Measurements from ENCODE around the gene SEC24B. TPM values are rescaled to one million over a fixed set of nuclear protein-coding genes. Genes with fewer than 3 reads are reported as not detected.
"Not testable (repeated sequence)": the region's sequence is repeated elsewhere in the genome, so short reads cannot be mapped to it uniquely, and the experiment has no call there.

The SEC24B gene
- total RNA-seq, 2 donors from 2014 or later: 29.5 to 29.9 TPM

- Mint-ChIP-seq H3K27me3 (no peaks in the 10 kb centered on the region), H3K36me3 (peaks cover 6% of the 10 kb centered on the region), H3K27ac (peak overlapping the region in 1 of 2 donors; percentile 23), H3K9me3 (no peaks in the 10 kb centered on the region), H3K4me3 (no peak overlapping the region), H3K4me1 (ENCODE audit: low read depth in 2 of 2) (peaks cover 52 to 57% of the 10 kb centered on the region in 2 donors)
- DNase-seq (ENCODE audit: low spot score) (no peak), ATAC-seq (no peak)
Measured at GRCh38 chr4:109441862-109442458, 8.3 kb downstream of the SEC24B start.

DNA sequence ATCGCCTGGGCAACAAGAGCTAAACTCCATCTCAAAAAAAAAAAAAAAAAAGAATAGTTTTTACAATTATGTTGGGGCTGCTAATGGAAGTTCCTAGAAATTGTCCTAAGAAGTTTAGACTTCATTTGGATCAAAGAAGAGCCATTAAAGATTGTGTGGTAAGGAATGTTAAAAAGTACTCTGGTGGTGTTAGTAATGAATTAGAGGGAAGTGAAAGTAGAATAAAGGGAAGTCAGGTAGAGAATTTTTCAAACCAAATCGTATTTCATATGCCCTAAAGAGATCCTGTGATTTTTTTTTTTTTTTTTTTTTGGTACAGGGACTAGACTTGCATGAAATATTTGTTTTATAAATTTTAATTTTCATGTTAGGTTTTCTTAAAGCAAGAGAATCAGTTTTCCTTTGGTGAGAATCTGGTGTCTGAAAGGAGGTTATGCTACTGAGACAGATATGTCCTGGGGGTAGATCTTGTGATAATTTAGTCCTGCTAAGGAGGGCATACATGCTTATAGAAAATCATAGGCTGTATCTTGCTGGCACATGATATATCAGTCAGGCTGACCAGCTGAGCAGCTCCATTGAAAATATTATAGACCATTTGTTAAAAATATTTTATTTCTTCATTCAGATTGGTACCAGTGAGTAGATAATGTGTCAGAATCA, 10.7 kb downstream of the SEC24B start:
- Mint-ChIP-seq H3K27me3 (no peaks in the 10 kb centered on the region), H3K9me3 (no peaks in the 10 kb centered on the region), H3K36me3 (peaks cover 6% of the 10 kb centered on the region), H3K4me3 (no peak overlapping the region), H3K27ac (no peak overlapping the region), H3K4me1 (ENCODE audit: low read depth in 2 of 2) (peaks cover 48 to 55% of the 10 kb centered on the region in 2 donors)
- ATAC-seq: no peak
- DNase-seq (ENCODE audit: low spot score): no peak

GRCh38 chr4:109447278-109447677, 13.7 kb downstream of the SEC24B start:
- DNase-seq (ENCODE audit: low spot score) (no peak), ATAC-seq (no peak)
- Mint-ChIP-seq H3K4me1 (ENCODE audit: low read depth in 2 of 2) (peaks cover 35 to 36% of the 10 kb centered on the region in 2 donors), H3K27me3 (no peaks in the 10 kb centered on the region), H3K9me3 (no peaks in the 10 kb centered on the region), H3K4me3 (no peak overlapping the region), H3K27ac (no peak overlapping the region), H3K36me3 (peaks cover 11% of the 10 kb centered on the region)

- no peak overlapping the region for H3K27ac Mint-ChIP-seq
- ATAC-seq: no peak
- no peak for DNase-seq (ENCODE audit: low spot score)
- H3K27me3 Mint-ChIP-seq: no peaks in the 10 kb centered on the region
- H3K4me1 Mint-ChIP-seq (ENCODE audit: low read depth in 2 of 2): peaks cover 20 to 24% of the 10 kb centered on the region in 2 donors
- peaks cover 12% of the 10 kb centered on the region for H3K36me3 Mint-ChIP-seq
- H3K4me3 Mint-ChIP-seq: no peak overlapping the region
- H3K9me3 Mint-ChIP-seq: no peaks in the 10 kb centered on the region
Measured at GRCh38 chr4:109451544-109452273, 18.1 kb downstream of the SEC24B start.

- not testable (repeated sequence) for H3K9me3 Mint-ChIP-seq; H3K4me3 Mint-ChIP-seq; H3K27ac Mint-ChIP-seq; ATAC-seq; DNase-seq (ENCODE audit: low spot score); H3K27me3 Mint-ChIP-seq
- peaks cover 12% of the 10 kb centered on the region for H3K36me3 Mint-ChIP-seq
- peaks cover 20 to 22% of the 10 kb centered on the region in 2 donors for H3K4me1 Mint-ChIP-seq (ENCODE audit: low read depth in 2 of 2)
Measured at GRCh38 chr4:109453110-109453509, 19.5 kb downstream of the SEC24B start.

GRCh38 chr4:109462297-109462696, 28.7 kb downstream of the SEC24B start:
- DNase-seq (ENCODE audit: low spot score) (no peak), ATAC-seq (no peak)
- no peak overlapping the region for H3K4me3 Mint-ChIP-seq
- no peak overlapping the region for H3K27ac Mint-ChIP-seq
- peaks cover 16 to 24% of the 10 kb centered on the region in 2 donors for H3K4me1 Mint-ChIP-seq (ENCODE audit: low read depth in 2 of 2)
- H3K9me3 Mint-ChIP-seq: no peaks in the 10 kb centered on the region
- H3K36me3 Mint-ChIP-seq: peaks cover 13% of the 10 kb centered on the region
- no peaks in the 10 kb centered on the region for H3K27me3 Mint-ChIP-seq

- peaks cover 13% of the 10 kb centered on the region for H3K36me3 Mint-ChIP-seq
- no peak overlapping the region for H3K27ac Mint-ChIP-seq
- H3K4me3 Mint-ChIP-seq: no peak overlapping the region
- no peak for ATAC-seq
- H3K4me1 Mint-ChIP-seq (ENCODE audit: low read depth in 2 of 2): peaks cover 11 to 21% of the 10 kb centered on the region in 2 donors
- no peaks in the 10 kb centered on the region for H3K27me3 Mint-ChIP-seq
- DNase-seq (ENCODE audit: low spot score): no peak
- H3K9me3 Mint-ChIP-seq: no peaks in the 10 kb centered on the region
Measured at GRCh38 chr4:109462802-109463201, 29.2 kb downstream of the SEC24B start.

GRCh38 chr4:109465069-109465468, 31.5 kb downstream of the SEC24B start:
- Mint-ChIP-seq H3K9me3 (no peaks in the 10 kb centered on the region), H3K36me3 (peaks cover 13% of the 10 kb centered on the region), H3K27ac (no peak overlapping the region), H3K27me3 (no peaks in the 10 kb centered on the region), H3K4me1 (ENCODE audit: low read depth in 2 of 2) (peaks cover 10 to 26% of the 10 kb centered on the region in 2 donors), H3K4me3 (no peak overlapping the region)
- ATAC-seq (no peak), DNase-seq (ENCODE audit: low spot score) (no peak)

DNA sequence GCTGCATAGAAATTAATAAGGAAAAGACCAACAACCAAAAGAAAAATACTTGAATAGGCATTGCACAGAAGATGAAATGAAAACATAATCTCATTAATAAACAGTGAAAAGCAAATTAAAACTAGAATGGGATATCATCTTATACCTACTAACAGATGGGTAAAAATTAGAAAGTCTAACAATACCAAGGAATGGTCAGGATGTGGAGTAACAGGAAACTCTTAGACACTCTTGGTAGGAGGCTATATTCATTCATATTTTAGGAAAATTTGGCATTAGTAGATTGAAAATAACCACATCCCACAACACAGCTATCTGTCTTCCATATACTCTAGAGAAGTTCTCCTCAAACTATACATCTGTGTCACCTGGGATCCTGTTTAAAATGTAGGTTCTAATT, 36.3 kb downstream of the SEC24B start:
- Mint-ChIP-seq H3K27ac (no peak overlapping the region), H3K4me3 (no peak overlapping the region), H3K9me3 (no peaks in the 10 kb centered on the region), H3K4me1 (ENCODE audit: low read depth in 2 of 2) (peaks cover 24 to 32% of the 10 kb centered on the region in 2 donors), H3K36me3 (peaks cover 5% of the 10 kb centered on the region), H3K27me3 (no peaks in the 10 kb centered on the region)
- no peak for DNase-seq (ENCODE audit: low spot score)
- ATAC-seq: no peak

- no peak for DNase-seq (ENCODE audit: low spot score)
- H3K4me1 Mint-ChIP-seq (ENCODE audit: low read depth in 2 of 2): peaks cover 29 to 32% of the 10 kb centered on the region in 2 donors
- no peak overlapping the region for H3K27ac Mint-ChIP-seq
- H3K36me3 Mint-ChIP-seq: peaks cover 5% of the 10 kb centered on the region
- no peaks in the 10 kb centered on the region for H3K9me3 Mint-ChIP-seq
- H3K27me3 Mint-ChIP-seq: no peaks in the 10 kb centered on the region
- no peak for ATAC-seq
- no peak overlapping the region for H3K4me3 Mint-ChIP-seq
Measured at GRCh38 chr4:109472343-109472761, 38.7 kb downstream of the SEC24B start.

DNA sequence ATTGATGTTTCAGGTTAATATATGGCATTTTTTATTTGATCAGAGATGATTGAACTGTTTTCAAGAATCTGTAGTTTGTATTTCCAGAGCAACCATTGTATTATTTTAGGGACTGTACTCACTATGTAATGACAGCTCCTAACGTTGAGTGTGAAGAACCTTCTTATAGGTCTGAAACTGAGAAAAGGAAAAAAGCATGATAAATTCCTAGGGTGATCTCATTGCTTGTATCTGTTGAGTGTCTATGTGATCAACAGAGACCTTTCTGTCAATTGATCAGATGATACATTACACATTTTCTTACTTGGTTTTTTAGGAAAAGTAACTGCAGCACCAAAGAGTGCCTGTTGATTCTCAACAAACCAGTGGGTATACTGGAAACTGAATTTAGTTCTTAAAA, 40.2 kb downstream of the SEC24B start:
- Mint-ChIP-seq H3K36me3 (peaks cover 5% of the 10 kb centered on the region), H3K4me1 (ENCODE audit: low read depth in 2 of 2) (peaks cover 27 to 29% of the 10 kb centered on the region in 2 donors), H3K4me3 (no peak overlapping the region), H3K27me3 (no peaks in the 10 kb centered on the region), H3K9me3 (no peaks in the 10 kb centered on the region), H3K27ac (no peak overlapping the region)
- DNase-seq (ENCODE audit: low spot score) (no peak), ATAC-seq (no peak)

DNA sequence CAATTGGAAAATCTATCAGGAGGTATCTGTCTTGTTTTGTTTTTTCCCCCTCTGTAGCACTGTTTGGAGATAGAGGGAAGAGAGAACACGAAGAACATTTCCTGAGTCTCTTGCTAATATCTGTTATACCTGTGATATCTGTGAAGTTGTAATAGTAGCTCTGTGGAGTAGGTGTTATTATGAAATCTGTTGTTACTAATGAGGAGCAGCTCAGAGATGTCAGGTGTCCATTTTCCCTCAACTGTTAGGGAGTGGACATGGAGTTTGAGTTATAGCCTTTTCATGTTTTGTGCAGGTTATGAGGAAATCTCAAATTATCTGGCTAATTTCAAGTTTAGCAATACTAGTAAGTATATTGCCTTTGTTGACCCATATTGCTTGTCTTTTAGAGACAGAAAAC, 52.4 kb downstream of the SEC24B start:
- DNase-seq (ENCODE audit: low spot score) (no peak), ATAC-seq (no peak)
- Mint-ChIP-seq H3K27ac (no peak overlapping the region), H3K36me3 (peaks cover 10% of the 10 kb centered on the region), H3K4me3 (no peak overlapping the region), H3K9me3 (no peaks in the 10 kb centered on the region), H3K27me3 (no peaks in the 10 kb centered on the region), H3K4me1 (ENCODE audit: low read depth in 2 of 2) (peaks cover 4 to 12% of the 10 kb centered on the region in 2 donors)

GRCh38 chr4:109494563-109494962, 60.9 kb downstream of the SEC24B start:
- ATAC-seq: no peak
- no peak for DNase-seq (ENCODE audit: low spot score)
- H3K4me3 Mint-ChIP-seq: no peak overlapping the region
- no peaks in the 10 kb centered on the region for H3K9me3 Mint-ChIP-seq
- H3K4me1 Mint-ChIP-seq (ENCODE audit: low read depth in 2 of 2): no peaks in the 10 kb centered on the region
- no peaks in the 10 kb centered on the region for H3K27me3 Mint-ChIP-seq
- peaks cover 18% of the 10 kb centered on the region for H3K36me3 Mint-ChIP-seq
- no peak overlapping the region for H3K27ac Mint-ChIP-seq

- no peaks in the 10 kb centered on the region for H3K9me3 Mint-ChIP-seq
- no peak overlapping the region for H3K4me3 Mint-ChIP-seq
- ATAC-seq (no peak), DNase-seq (ENCODE audit: low spot score) (no peak)
- H3K27ac Mint-ChIP-seq: no peak overlapping the region
- peaks cover 18% of the 10 kb centered on the region for H3K36me3 Mint-ChIP-seq
- no peaks in the 10 kb centered on the region for H3K27me3 Mint-ChIP-seq
- H3K4me1 Mint-ChIP-seq (ENCODE audit: low read depth in 2 of 2): no peaks in the 10 kb centered on the region
Measured at GRCh38 chr4:109495514-109495913, 61.9 kb downstream of the SEC24B start.

Data from natural killer cell treated with Interleukin-12 subunit alpha and Interleukin-12 subunit beta and Interleukin-15 and Interleukin-18, amount 100 ng/mL, for 72 hours (primary cell).